GM19463 (cell line): ENCODE data around the gene DYRK3.
A peak's percentile ranks its signal among the peaks of the same experiment; 100 is the strongest.

Experiments used
- ATAC-seq: cut with Tn5 transposase; IDR thresholded peaks from one replicate; pipeline ENCODE4 v1.9.1; 2021; ENCODE audit warnings: mild to moderate bottlenecking, moderate library complexity; ENCODE audit not compliant: unreplicated experiment

Gene DYRK3

GRCh38 chr1:206658981-206659273, 23.6 kb downstream of the DYRK3 start:
- ATAC-seq, result no peak

- no peak for ATAC-seq
Measured at GRCh38 chr1:206660136-206660535, 24.8 kb downstream of the DYRK3 start.

GRCh38 chr1:206661161-206661820, 26.0 kb downstream of the DYRK3 start:
- no peak for ATAC-seq

GRCh38 chr1:206662396-206663092, 27.2 kb downstream of the DYRK3 start:
- no peak for ATAC-seq

- ATAC-seq, result no peak
Measured at GRCh38 chr1:206663362-206663761, 28.0 kb downstream of the DYRK3 start.

GRCh38 chr1:206663832-206664652, 28.7 kb downstream of the DYRK3 start:
- ATAC-seq, result peak; percentile 61

GRCh38 chr1:206664740-206665139, 29.4 kb downstream of the DYRK3 start:
- no peak for ATAC-seq

- ATAC-seq, result no peak
Measured at GRCh38 chr1:206666031-206666561, 30.8 kb downstream of the DYRK3 start.

GRCh38 chr1:206666954-206667665, 31.8 kb downstream of the DYRK3 start:
- no peak for ATAC-seq

- ATAC-seq, result no peak
Measured at GRCh38 chr1:206668351-206668750, 33.0 kb downstream of the DYRK3 start.

- ATAC-seq, result no peak
Measured at GRCh38 chr1:206668874-206669410, 33.6 kb downstream of the DYRK3 start.

GRCh38 chr1:206672011-206672688, 36.8 kb downstream of the DYRK3 start:
- ATAC-seq, result no peak

GRCh38 chr1:206672844-206673758, 37.8 kb downstream of the DYRK3 start:
- ATAC-seq, result no peak

GRCh38 chr1:206674236-206674635, 38.9 kb downstream of the DYRK3 start:
- ATAC-seq, result no peak

- ATAC-seq, result no peak
Measured at GRCh38 chr1:206674745-206675175, 39.4 kb downstream of the DYRK3 start.

GRCh38 chr1:206676499-206676898, 41.2 kb downstream of the DYRK3 start:
- ATAC-seq, result no peak

- peak; percentile 32 for ATAC-seq
Measured at GRCh38 chr1:206678490-206678889, 43.2 kb downstream of the DYRK3 start.

GRCh38 chr1:206679738-206680211, 44.4 kb downstream of the DYRK3 start:
- peak; percentile 73 for ATAC-seq

GRCh38 chr1:206680279-206680678, 44.9 kb downstream of the DYRK3 start:
- ATAC-seq, result no peak
